ENCODE data around the gene AIF1.

- TF ChIP-seq ZFP3 (CRISPR knock-in tag; IDR thresholded peaks at IDR 0.05), result no peak
- no peak for TF ChIP-seq CSDC2 (CRISPR knock-in tag; IDR thresholded peaks at IDR 0.05)
- TF ChIP-seq POU6F1 (CRISPR knock-in tag; IDR thresholded peaks at IDR 0.05; ENCODE audit: borderline replicate concordance, low read depth), result no peak
- TF ChIP-seq CSRNP3 (CRISPR knock-in tag; IDR thresholded peaks at IDR 0.05), result no peak
- TF ChIP-seq GLIS3 (CRISPR knock-in tag; IDR thresholded peaks at IDR 0.05), result no peak
- TF ChIP-seq, protein P1, sequence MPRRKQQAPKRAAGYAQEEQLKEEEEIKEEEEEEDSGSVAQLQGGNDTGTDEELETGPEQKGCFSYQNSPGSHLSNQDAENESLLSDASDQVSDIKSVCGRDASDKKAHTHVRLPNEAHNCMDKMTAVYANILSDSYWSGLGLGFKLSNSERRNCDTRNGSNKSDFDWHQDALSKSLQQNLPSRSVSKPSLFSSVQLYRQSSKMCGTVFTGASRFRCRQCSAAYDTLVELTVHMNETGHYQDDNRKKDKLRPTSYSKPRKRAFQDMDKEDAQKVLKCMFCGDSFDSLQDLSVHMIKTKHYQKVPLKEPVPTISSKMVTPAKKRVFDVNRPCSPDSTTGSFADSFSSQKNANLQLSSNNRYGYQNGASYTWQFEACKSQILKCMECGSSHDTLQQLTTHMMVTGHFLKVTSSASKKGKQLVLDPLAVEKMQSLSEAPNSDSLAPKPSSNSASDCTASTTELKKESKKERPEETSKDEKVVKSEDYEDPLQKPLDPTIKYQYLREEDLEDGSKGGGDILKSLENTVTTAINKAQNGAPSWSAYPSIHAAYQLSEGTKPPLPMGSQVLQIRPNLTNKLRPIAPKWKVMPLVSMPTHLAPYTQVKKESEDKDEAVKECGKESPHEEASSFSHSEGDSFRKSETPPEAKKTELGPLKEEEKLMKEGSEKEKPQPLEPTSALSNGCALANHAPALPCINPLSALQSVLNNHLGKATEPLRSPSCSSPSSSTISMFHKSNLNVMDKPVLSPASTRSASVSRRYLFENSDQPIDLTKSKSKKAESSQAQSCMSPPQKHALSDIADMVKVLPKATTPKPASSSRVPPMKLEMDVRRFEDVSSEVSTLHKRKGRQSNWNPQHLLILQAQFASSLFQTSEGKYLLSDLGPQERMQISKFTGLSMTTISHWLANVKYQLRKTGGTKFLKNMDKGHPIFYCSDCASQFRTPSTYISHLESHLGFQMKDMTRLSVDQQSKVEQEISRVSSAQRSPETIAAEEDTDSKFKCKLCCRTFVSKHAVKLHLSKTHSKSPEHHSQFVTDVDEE (CRISPR knock-in tag; IDR thresholded peaks at IDR 0.05), result no peak
- no peak for TF ChIP-seq CREB5 (CRISPR knock-in tag; IDR thresholded peaks at IDR 0.05; ENCODE audit: low read depth)
- TF ChIP-seq BACH2 (CRISPR knock-in tag; IDR thresholded peaks at IDR 0.05; ENCODE audit: borderline replicate concordance), result no peak
- TF ChIP-seq ZNF70 (CRISPR knock-in tag; IDR thresholded peaks at IDR 0.05), result no peak
- no peak for TF ChIP-seq ESRRG (CRISPR knock-in tag; IDR thresholded peaks at IDR 0.05)
- TF ChIP-seq TCF4 (CRISPR knock-in tag; IDR thresholded peaks at IDR 0.05; ENCODE audit: borderline replicate concordance), result no peak
These were observed 27.9 kb downstream of the AIF1 start for GRCh38 chr6:31642798-31643570.

Data from SK-N-SH treated with all-trans-retinoic acid at 6 μM for 48 hours (cell line).